ENCODE measurements around the gene MACF1.
A peak's percentile ranks its signal among the peaks of the same experiment; 100 is the strongest.

The MACF1 gene

DNA sequence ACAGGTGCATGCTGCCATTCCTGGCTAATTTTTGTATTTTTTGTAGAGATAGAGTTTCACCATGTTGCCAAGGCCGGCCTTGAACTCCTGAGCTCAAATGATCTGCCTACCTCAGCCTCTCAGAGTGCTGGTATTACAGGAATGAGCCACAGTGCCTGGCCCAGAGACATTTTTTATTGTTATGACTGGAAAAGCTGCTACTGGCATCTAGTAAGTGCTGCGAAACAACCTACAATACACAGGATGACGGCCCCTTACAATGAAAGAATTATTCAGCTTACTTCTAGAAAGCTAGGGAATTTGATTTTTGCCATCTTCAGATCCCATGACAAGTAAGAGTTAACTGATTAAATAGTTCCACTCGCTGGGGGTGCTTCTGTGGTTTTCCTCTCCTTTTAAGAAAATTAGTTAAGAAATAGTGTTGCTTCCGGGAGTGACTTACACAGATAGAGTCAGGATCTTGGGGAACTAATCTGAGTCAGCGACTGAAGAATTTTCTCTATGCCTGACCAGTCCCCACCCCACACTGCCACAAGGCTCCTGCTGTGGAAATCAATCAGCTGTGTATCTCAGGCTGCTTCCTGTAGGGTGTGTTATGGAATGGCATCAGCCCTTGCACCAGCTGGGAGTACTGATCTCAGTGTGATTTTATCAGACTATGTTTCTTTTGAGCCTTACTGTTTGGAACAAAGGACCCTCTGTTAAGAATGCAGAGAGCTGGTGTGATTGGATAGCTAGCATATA, 194.0 kb downstream of the MACF1 start:
- DNase-seq = no peak

DNA sequence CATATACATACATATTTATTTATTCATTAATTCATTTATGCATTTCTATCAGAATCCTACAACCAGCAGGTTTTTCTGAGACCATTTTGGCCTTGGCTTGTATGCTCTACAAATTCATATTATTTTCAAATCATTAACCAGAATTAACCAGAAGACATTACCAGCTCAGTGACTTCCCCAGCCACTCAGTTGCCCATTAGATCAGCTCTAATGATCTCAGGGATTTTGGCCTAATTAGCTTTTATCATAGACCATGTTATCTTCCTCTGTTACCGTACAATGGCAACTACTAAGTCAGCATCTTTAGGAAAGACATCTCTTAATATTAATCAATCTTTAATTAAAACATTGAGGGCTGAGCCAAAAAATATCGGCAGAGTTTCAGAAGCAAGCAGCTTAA, 196.6 kb downstream of the MACF1 start:
- DNase-seq = no peak

DNA sequence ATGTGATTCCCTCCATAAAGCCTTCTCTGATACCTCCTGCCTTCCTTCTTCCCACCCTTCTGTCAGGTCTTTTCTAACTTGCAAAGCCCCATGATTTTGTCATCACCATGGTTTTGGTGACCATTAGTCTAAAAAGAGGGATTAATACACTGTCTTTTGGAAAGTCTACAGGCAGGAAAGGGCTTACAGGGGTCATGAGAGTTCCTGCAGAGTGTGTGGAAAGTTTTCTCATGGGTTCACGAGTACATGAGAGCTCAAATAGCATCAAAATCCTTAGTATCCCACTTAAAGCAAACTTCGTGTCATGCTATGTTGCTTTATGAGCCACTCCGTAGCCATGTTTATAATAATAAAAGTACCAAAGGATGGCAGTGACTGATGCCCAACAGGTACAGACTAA, 200.4 kb downstream of the MACF1 start:
- DNase-seq = no peak

DNA sequence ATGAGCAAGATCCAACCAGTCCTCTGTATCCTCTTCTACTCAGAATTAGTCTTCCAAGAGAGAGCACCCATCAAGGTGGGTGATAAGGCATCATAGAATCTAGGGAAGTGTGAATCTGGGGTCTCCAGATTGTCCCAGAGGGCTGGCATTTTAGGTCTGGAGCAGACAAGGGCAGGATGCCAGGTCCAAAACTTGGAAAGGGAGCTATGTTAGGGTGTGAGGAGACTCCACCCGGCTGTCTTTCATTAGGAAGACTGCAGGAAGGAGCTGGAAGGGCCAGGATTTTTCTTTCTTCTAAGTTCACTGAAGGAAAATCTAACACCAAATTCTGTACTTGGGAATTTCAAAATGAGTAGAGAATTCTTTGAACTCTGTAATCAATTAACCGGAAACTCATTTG, 200.9 kb downstream of the MACF1 start:
- no peak for DNase-seq

DNA sequence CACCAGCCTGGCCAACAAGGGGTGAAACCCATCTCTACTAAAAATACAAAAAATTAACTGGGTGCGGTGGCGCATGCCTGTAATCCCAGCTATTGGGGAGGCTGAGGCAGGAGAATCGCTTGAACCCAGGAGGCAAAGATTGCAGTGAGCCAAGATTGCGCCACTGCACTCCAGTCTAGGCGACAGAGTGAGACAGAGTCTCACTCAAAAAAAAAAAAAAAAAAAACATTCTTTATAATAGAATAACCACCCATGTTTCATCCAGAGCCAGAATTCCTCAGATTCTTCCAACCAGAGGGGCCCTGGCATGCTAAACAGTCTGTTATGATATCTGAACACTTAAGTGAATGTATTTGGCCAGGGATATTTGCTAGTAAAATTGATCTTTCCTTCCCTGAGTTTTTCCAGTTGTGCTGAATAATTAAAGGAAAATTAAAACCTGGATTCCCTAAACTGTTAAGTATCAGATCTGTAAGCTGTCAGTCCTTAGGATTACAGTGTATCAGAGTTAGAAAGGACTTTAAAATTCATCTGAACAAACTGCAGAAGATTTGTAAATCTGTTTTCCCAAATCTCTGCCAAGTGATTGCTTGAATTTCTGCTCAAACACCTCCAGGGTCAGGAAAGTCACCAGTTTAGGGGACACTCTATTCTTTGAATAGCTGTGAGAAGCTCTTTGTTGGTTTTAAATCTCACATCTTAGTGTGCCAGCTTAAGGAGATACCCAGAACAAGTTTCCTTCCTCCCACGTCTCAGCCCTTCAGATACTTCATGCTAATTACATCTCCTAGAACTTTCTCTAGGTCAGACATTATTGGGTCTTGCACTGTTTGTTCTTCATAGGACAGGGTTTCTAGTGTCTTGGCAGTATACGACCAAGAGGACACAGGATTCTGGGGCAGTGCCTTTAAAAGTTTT, 202.3 kb downstream of the MACF1 start:
- no peak for DNase-seq

DNA sequence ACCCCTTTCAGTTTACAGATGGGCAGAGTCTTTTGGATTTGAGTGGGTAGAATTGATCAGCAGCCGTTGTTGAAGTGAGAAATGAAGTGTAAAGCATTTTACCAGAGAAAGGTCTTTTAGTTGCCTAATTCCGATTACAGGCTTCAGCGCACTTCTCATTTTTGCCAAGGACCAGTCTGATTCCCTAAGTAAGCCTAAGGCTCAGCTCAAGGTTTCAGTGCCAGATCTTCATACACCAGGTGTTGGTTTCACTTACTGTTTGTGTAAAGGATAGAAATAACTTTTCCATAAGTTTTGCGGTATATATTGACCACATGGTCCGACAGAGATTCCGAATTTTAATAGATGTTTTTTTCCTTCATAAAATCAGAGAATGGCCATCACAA, 203.0 kb downstream of the MACF1 start:
- DNase-seq = no peak

DNA sequence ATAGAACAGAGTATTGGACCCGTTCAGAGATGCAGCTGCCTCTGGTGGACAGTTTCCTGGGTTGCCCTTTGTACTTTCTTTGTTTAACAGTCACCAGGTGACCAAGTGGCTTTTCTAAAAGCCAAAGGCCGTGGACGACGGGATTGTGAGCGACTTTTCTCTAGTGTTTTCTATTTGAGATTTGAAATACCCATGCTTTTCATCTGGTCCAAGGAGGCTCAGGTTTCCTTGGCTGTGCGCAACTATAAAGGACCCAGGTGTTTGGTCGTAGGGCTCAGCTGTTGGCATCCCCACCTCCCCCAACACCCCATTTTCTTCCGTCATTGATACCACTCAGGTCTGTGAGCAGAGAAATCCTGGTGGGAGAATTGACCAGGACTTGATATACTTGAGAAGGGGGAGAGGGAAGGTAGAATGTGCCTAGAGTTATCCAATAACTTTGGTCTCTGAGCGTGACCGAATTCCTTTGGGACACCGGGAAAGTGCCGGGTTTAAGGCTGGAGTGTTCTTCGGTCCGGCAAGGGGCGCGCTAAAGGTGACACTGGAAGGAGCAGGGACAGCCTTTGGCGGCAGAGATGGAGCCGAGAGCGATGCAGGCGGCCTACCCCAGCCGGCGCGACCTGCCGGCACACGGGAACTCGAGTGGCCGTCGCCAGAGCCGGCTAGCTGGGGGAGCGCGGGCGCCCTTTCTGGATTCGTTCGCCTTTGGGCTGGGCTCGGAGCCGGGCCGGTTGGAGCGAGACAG, 203.6 kb downstream of the MACF1 start:
- DNase-seq = peak; percentile 57

DNA sequence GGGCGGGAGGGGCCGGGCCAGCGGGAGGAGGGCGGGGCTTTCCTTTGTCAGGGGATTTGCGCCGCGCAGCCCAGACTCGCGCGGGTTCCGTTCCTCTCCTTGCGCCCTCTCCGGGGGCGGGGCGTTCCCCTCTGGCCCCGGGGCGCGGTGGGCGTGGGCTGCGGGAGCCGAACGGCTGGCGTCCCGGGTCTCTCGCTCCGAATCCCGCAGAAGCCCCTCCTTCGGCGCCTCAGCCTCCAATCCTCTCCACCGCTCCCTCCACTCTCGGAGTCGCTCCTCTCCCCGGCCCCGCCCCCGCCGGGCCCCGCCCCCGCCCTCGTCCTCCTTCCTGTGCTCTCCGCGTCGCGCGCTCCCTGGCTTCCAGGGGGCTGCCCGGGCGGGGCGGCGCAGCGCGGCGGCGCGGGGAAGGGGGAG, 204.2 kb downstream of the MACF1 start:
- DNase-seq = peak; percentile 98

DNA sequence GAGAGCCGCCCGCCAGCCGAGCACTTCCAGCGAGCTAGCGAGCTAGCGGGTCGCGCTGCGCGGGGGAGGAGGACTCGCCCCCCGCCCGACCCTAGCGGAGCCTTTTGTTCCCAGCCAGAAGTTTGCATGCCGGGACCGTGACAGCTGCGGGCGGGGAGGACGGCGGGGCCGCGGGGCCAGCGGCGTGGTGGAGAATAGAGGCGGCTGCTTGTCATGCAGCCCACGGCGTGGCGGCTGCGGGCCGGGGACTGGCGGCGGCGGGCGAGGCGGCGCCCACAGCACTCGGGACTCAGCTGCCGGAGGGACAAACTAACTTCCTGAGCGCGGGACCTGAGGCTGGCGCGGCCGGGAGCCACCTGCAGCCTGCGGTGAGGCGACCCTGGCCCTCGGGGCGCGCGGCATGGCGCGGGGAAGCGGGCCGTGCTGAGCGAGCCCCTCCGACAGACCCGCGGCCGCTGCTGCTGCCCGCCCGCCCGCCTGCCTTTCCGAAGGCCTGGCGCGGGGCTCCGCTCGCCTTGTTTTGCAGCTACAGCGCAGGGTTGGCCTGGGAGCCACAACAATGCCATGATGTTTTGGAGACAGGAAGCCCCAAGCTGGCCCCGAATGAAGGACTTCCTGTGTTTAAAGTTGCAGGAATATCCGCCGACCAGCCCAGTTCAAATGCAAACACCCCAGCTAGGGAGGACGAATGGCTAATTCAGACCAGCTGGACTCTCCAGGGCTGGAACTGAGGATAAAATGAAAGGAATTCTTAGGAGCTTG, 204.7 kb downstream of the MACF1 start:
- peak; percentile 62 for DNase-seq

DNA sequence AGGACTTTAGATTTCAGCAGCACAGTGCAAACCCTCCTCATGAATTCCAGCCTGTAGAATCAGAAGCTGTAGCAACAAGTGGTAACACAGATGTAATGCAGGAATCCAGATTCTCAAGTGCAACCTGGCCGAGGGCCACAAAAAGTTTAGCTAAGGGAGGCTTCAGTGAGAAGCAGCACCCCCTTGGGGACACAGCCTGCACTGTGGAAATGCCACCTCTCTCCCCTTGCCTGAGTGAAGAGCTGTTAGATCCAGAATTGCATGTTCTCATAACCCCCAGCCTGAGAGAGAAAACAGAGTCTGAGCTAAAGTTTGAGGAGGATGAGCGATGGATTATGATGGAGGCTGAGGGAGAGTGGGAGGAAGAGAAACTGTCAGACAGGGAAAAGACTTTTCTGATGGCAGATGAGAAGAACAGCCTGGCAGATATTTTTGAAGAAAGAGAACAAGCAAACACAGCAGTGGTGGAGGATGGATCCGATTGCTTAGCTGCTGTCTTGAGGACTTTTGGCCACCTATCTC, 206.5 kb downstream of the MACF1 start:
- DNase-seq = peak; percentile 41

DNA sequence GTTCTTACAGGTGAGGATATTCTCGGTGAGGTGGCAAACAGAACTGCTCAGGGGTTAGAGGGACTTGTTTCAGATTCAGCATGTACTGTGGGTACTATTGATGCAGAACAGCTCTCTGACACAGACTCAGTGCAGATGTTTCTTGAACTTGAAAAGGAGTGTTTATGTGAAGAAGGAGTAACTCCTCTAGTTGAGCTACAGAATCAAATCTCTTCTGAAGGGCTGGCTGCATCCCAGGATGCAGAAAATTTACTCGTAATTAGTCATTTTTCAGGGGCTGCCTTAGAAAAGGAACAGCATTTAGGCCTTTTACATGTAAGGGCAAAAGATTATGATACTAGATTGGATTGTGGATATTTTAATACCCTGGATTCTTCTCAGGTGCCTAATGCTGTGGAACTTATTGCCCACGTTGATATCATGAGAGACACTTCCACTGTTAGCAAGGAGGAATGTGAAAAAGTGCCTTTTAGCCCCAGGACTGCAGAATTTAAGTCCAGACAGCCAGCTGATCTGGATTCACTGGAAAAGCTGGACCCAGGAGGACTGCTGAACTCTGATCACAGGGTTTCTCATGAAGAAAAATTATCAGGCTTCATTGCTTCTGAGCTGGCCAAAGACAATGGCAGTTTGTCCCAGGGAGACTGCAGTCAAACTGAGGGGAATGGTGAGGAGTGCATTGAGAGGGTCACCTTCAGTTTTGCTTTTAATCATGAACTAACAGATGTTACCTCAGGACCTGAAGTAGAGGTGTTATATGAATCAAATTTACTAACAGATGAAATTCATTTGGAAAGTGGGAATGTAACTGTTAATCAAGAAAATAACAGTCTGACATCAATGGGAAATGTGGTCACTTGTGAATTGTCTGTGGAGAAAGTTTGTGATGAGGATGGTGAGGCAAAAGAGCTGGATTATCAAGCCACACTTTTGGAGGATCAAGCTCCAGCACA, 207.3 kb downstream of the MACF1 start:
- no peak for DNase-seq

DNA sequence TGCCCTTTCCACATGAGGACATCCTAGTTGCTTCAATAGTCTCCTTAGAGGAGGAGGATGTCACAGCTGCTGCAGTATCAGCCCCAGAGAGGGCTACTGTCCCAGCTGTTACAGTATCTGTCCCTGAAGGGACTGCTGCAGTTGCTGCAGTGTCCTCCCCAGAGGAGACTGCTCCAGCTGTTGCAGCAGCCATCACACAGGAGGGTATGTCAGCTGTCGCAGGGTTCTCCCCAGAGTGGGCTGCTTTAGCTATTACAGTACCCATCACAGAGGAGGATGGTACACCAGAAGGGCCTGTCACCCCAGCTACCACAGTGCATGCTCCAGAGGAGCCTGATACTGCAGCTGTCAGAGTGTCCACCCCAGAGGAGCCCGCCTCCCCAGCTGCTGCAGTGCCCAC, 208.4 kb downstream of the MACF1 start:
- no peak for DNase-seq

DNA sequence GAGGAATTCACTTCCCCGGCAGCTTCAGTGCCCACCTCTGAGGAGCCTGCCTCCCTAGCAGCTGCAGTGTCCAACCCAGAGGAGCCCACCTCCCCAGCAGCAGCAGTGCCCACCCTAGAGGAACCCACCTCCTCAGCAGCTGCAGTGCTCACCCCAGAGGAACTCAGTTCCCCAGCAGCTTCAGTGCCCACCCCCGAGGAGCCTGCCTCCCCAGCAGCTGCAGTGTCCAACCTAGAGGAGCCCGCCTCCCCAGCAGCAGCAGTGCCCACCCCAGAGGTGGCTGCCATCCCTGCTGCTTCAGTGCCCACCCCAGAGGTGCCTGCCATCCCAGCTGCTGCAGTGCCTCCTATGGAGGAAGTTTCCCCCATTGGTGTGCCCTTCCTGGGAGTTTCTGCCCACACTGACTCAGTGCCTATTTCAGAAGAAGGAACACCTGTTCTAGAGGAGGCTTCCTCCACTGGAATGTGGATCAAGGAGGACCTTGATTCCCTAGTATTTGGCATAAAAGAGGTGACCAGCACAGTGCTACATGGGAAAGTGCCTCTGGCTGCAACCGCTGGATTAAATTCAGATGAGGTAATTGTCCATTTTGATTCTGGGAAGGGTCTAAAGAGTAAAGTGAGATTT, 209.5 kb downstream of the MACF1 start:
- DNase-seq = no peak

DNA sequence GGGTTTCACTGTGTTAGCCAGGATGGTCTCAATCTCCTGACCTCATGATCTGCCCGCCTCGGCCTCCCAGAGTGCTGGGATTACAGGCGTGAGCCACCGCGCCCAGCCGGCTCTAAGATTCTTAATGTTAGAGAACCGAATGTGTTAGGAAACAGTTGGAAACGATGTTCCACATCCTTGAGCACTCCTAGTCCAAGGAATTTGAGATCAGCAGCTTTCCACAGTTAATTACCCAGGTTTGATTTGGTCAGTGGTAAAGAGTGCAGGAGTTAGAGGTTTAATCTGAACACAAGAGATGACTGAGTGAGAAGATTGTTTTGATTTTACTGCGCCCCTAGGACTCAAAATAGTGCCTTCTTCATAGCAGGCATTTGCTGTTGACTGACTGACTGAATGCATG, 211.1 kb downstream of the MACF1 start:
- DNase-seq = no peak

DNA sequence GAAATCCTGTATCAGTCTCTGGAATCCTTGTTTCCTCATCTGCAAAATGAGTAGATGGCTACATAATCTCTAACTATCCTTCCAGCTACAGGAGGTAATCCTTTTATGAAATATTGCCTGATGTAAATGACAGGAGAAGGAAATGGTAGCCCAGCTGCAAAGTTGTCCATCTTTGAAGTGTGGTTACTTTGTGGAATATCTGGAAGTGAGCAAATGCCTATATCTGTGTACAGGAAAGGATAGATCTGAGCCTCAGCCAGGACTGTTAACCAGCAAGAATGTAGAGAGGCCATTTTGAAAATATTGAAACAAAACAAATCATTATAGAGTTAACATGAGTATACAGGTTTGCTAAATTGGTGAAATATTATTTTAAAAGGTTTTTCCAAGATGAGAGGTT, 212.1 kb downstream of the MACF1 start:
- no peak for DNase-seq

DNA sequence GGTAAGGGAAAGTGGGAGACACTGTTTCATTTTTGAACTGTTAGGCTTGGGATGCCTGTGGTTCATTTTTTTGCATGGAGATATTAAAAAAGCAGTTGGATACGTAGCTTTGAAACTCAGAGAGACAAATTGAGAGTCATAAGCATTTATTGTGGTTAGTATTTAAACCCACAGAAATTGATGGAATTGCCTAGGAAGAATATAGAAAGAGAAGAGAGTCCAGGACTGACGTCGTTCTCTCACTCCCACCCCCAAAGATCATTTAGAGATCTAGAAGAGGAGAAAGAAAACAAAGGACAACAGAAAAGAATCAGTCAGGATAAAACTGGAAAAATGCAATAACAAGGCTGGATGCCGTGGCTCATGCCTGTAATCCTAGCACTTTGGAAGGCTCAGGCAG, 213.7 kb downstream of the MACF1 start:
- no peak for DNase-seq

DNA sequence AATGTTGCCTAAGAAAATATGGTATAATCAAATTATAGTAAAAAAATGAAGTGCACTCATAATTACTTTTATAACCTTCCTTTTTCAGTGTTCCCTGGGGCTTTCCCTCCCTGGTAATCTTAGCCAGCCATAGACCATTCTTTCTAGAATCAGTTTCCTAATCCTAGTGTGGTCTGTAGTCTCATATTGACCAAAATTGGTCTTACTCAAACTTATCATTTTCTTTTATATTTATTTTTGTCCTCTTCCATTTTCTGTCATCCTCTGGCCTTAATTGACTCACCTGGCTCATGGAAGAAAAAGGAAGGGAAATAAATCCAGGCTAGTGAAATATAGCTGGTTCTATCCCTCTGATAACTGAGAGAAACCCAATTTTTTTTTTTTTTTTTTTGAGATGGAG, 216.0 kb downstream of the MACF1 start:
- DNase-seq = no peak

DNA sequence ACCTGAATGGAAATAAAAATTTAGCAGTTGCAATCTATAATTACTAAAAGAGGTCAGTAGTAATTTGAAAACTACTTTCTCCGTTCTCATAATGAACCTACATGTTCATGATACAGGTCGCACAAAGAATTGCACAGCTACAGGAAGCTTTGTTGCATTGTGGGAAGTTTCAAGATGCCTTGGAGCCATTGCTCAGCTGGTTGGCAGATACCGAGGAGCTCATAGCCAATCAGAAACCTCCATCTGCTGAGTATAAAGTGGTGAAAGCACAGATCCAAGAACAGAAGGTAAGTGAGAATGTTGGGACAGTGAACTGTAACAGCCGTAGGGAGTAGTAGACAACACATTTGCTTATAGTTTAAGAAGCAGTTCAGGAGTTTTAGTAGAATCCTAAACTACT, 218.1 kb downstream of the MACF1 start:
- DNase-seq = no peak

DNA sequence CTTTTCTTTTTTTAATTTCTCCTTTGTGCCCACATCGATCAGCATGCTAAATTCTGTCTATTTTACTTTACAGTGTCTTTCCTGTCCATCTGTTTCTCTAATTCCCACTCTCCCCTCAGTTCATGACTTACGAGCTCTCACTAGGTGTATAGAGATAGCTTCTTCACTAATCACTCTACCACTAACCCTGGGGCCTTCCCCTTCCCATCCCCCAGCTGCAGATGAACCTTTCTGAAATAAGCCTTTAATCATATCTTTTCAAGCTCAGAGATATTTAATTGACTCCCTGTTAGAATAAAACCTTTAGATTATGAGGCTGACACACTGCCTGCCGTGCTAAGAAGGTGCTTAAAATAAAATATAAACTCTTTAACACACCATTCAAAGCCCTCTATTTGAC, 220.7 kb downstream of the MACF1 start:
- no peak for DNase-seq

DNA sequence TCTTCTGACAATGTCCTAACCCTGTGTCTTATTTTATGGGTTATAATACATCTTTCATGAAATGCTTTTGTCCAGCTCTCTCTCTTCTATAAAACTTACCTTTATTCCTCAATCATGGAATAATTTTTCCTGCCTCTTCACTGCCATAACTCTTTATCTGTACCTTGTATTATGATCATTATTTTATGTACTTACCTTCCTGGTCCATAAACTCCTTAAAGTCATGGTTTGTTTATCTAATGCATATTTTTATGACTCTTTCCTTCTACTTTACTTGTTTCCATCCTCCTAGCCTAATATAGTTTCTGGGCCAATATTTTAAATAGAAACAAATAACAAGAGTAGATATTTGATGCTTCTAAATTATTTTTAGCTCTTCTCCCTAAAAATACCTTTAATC, 221.1 kb downstream of the MACF1 start:
- no peak for DNase-seq

DNA sequence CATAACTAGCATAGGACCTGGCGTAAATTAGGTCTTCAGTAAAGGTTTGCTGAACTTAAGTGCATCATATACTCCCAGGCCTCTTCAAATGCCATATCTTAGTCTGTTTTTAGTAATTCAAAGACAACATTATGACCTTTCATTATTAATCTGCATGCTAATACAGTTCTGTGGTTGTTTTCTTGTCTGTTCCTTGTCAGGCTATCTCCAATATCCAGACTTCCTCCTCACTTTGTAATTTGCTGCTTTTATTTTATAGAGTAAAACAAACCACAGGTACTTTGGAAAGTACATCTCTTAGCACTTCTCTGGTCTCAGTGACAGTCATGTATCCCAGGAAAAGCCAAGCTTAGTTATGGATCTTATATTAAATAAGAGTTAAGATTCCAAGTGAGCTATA, 221.9 kb downstream of the MACF1 start:
- no peak for DNase-seq

All from DMS153 (cell line).